ENCODE data around the gene SPIN1. TPM values are rescaled to one million over a fixed set of nuclear protein-coding genes. Genes with fewer than 3 reads are reported as not detected.

The SPIN1 gene
- total RNA-seq, 3 donors from 2014 or later (not counting 1 experiment from before 2014, with no cell fraction given) = 30.3 to 46.1 (median 39.3) TPM

DNA sequence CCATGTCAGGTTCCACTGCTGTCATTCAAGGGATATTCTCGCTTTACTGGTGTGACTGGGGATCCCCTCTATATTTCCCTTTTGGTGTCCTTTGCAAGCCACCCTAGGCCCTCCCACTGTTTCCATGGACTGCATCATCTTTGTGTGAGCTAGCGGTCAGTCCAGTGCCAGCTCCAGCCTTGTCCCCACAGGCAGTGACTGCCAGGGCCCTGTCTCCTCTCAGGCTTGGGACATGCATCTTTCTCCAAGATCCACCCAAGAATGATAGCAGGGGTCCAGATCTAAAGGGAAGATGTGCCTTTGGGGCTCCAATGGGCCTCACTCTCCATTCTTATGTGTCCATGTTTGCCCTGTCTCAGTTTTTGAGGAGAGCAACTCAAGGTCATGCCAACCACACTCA, 109.0 kb downstream of the SPIN1 start:
- no peak overlapping the region for H3K4me3 ChIP-seq (ENCODE audit: low read length)
- no peaks in the 10 kb centered on the region for H3K9me3 ChIP-seq (ENCODE audit: control insufficient read depth, insufficient read depth, low read length)
- no peaks in the 10 kb centered on the region for H3K27me3 Mint-ChIP-seq (ENCODE audit: low read depth in 2 of 2)
- WGBS (ENCODE audit: insufficient coverage) = 94% methylated on average over 2 of the region's 2 CpGs
- no peak overlapping the region for H3K4me3 Mint-ChIP-seq
- no peaks in the 10 kb centered on the region for H3K9me3 Mint-ChIP-seq
- H3K36me3 ChIP-seq (ENCODE audit: control insufficient read depth, insufficient read depth, low read length) = no peaks in the 10 kb centered on the region
- ATAC-seq (no peak), DNase-seq (no peak)
- no peaks in the 10 kb centered on the region for H3K27me3 ChIP-seq (ENCODE audit: control insufficient read depth, insufficient read depth, low read length)
- no peak overlapping the region for H3K27ac ChIP-seq (ENCODE audit: low read length)
- H3K36me3 Mint-ChIP-seq = no peaks in the 10 kb centered on the region
- no peak overlapping the region for H3K27ac Mint-ChIP-seq
- TF ChIP-seq, protein P1, sequence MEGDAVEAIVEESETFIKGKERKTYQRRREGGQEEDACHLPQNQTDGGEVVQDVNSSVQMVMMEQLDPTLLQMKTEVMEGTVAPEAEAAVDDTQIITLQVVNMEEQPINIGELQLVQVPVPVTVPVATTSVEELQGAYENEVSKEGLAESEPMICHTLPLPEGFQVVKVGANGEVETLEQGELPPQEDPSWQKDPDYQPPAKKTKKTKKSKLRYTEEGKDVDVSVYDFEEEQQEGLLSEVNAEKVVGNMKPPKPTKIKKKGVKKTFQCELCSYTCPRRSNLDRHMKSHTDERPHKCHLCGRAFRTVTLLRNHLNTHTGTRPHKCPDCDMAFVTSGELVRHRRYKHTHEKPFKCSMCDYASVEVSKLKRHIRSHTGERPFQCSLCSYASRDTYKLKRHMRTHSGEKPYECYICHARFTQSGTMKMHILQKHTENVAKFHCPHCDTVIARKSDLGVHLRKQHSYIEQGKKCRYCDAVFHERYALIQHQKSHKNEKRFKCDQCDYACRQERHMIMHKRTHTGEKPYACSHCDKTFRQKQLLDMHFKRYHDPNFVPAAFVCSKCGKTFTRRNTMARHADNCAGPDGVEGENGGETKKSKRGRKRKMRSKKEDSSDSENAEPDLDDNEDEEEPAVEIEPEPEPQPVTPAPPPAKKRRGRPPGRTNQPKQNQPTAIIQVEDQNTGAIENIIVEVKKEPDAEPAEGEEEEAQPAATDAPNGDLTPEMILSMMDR (IDR thresholded peaks at IDR 0.05) = no peak
- no peaks in the 10 kb centered on the region for H3K4me1 ChIP-seq (ENCODE audit: control insufficient read depth, insufficient read depth, low read length)
- intact Hi-C loops (cut with micrococcal nuclease) = no loop called here
- H3K4me1 Mint-ChIP-seq = no peaks in the 10 kb centered on the region

DNA sequence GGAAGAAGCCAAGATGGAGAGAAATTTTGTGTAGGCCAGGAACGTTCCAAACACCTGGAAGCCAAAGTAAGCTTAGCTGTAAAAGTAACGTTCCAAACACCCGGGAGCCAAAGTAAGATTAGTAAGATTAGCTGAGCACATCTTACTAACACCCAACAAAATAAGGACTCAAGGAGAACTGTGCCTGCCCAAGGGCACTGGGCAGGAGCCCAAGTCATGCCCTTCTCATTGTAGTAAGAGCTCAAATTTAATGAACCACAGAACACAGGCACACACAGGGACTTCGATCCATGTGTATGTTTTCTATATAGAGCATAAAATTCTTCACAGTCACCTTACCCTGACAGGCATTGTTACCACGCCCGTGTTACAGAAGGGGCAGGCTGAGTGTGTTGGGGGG, 110.6 kb downstream of the SPIN1 start:
- no peak for DNase-seq
- no peaks in the 10 kb centered on the region for H3K27me3 ChIP-seq (ENCODE audit: control insufficient read depth, insufficient read depth, low read length)
- Mint-ChIP-seq H3K4me1 (no peaks in the 10 kb centered on the region), H3K4me3 (no peak overlapping the region), H3K9me3 (no peaks in the 10 kb centered on the region), H3K36me3 (no peaks in the 10 kb centered on the region), H3K27me3 (ENCODE audit: low read depth in 2 of 2) (no peaks in the 10 kb centered on the region), H3K27ac (no peak overlapping the region)
- no peak for ATAC-seq
- H3K36me3 ChIP-seq (ENCODE audit: control insufficient read depth, insufficient read depth, low read length) = no peaks in the 10 kb centered on the region
- TF ChIP-seq, protein P1 (IDR thresholded peaks at IDR 0.05) = no peak
- intact Hi-C loops (cut with micrococcal nuclease) = no loop called here
- no peaks in the 10 kb centered on the region for H3K9me3 ChIP-seq (ENCODE audit: control insufficient read depth, insufficient read depth, low read length)
- H3K4me3 ChIP-seq (ENCODE audit: low read length) = no peak overlapping the region
- WGBS (ENCODE audit: insufficient coverage) = 89% methylated on average over 6 of the region's 6 CpGs
- H3K4me1 ChIP-seq (ENCODE audit: control insufficient read depth, insufficient read depth, low read length) = no peaks in the 10 kb centered on the region
- no peak overlapping the region for H3K27ac ChIP-seq (ENCODE audit: low read length)

DNA sequence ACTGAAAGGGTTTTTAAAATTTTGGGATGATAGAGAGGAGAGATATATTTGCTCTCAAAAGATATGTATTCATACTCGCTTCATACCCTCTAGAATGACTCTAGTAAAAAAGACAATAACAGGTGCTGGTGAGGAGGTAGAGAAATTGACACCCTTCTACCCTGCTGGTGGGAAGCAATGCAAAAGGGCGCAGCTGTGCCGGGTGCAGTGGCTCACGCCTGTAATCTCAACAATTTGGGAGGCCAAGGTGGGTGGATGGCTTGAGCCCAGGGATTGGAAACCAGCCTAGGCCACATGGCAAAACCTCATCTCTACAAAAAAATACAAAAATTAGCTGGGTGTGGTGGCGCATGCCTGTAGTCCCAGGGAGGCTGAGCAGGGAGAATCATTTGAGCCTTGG, 112.8 kb downstream of the SPIN1 start:
- WGBS (ENCODE audit: insufficient coverage) = 100% methylated on average over 1 of the region's 5 CpGs
- Mint-ChIP-seq H3K36me3 (no peaks in the 10 kb centered on the region), H3K27ac (no peak overlapping the region), H3K9me3 (peaks cover 0 to 3% of the 10 kb centered on the region in 2 donors), H3K4me3 (no peak overlapping the region), H3K27me3 (ENCODE audit: low read depth in 2 of 2) (peaks cover 0 to 4% of the 10 kb centered on the region in 2 donors), H3K4me1 (peaks cover 0 to 7% of the 10 kb centered on the region in 2 donors)
- no peaks in the 10 kb centered on the region for H3K27me3 ChIP-seq (ENCODE audit: control insufficient read depth, insufficient read depth, low read length)
- TF ChIP-seq, protein P1 (IDR thresholded peaks at IDR 0.05) = no peak
- intact Hi-C loops (cut with micrococcal nuclease) = no loop called here
- no peak overlapping the region for H3K4me3 ChIP-seq (ENCODE audit: low read length)
- no peaks in the 10 kb centered on the region for H3K4me1 ChIP-seq (ENCODE audit: control insufficient read depth, insufficient read depth, low read length)
- DNase-seq = no peak
- no peak for ATAC-seq
- H3K9me3 ChIP-seq (ENCODE audit: control insufficient read depth, insufficient read depth, low read length) = no peaks in the 10 kb centered on the region
- no peak overlapping the region for H3K27ac ChIP-seq (ENCODE audit: low read length)
- no peaks in the 10 kb centered on the region for H3K36me3 ChIP-seq (ENCODE audit: control insufficient read depth, insufficient read depth, low read length)

DNA sequence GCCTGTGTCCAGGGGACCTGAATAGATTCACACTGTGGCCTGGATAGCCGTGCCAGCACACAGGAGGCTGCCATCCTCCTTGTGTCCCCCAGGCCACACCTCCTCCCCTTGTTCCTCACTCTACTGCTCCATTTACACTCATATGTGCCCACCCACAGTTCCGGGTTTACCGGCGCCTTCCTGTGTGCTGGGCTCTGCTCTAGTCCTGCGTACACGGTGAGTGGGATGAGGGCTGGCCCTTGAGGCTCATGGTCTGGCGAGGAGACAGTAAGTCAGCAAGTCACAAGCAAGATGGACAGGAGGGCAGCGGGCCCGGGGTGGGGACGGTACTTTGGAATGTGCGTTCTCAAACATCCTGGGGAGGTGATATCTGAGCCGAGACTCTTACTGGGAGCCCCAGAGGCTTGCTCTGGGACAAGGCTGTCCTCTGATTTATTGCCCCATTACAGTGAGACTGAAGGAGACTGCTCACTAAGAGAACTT, 114.3 kb downstream of the SPIN1 start:
- Histone ChIP-seq H3K27me3 (ENCODE audit: control insufficient read depth, insufficient read depth, low read length) (no peaks in the 10 kb centered on the region), H3K4me3 (ENCODE audit: low read length) (no peak overlapping the region), H3K27ac (ENCODE audit: low read length) (no peak overlapping the region), H3K36me3 (ENCODE audit: control insufficient read depth, insufficient read depth, low read length) (no peaks in the 10 kb centered on the region), H3K9me3 (ENCODE audit: control insufficient read depth, insufficient read depth, low read length) (no peaks in the 10 kb centered on the region), H3K4me1 (ENCODE audit: control insufficient read depth, insufficient read depth, low read length) (no peaks in the 10 kb centered on the region)
- WGBS (ENCODE audit: insufficient coverage) = 91% methylated on average over 12 of the region's 12 CpGs
- TF ChIP-seq, protein P1 (IDR thresholded peaks at IDR 0.05) = no peak
- ATAC-seq = no peak
- Mint-ChIP-seq H3K4me3 (no peak overlapping the region), H3K9me3 (peaks cover 0 to 3% of the 10 kb centered on the region in 2 donors), H3K27me3 (ENCODE audit: low read depth in 2 of 2) (peaks cover 0 to 4% of the 10 kb centered on the region in 2 donors), H3K4me1 (peaks cover 0 to 7% of the 10 kb centered on the region in 2 donors), H3K36me3 (no peaks in the 10 kb centered on the region), H3K27ac (no peak overlapping the region)
- DNase-seq = no peak
- intact Hi-C loops (cut with micrococcal nuclease) = no loop called here

All from natural killer cell (primary cell).